GM12864 (cell line): ENCODE measurements around the gene LRTM1.

Experiments used
- DNase-seq: peaks from one replicate; pipeline ENCODE4 v3.0.0-alpha.2; 2011; ENCODE audit warnings: low read depth
- H3K4me3 ChIP-seq: 2 replicates; pipeline ENCODE4 v1.5.1; 2011; ENCODE audit warnings: mild to moderate bottlenecking, low read depth, low read length, control low read depth
- TF ChIP-seq, protein P1 (sequence below): IDR thresholded peaks from 2 replicates; pipeline ENCODE4 v1.5.1; 2011; ENCODE audit warnings: low read depth, mild to moderate bottlenecking, moderate library complexity, low read length, control low read depth, inconsistent platforms; ENCODE audit errors: missing control alignments

Gene LRTM1

DNA sequence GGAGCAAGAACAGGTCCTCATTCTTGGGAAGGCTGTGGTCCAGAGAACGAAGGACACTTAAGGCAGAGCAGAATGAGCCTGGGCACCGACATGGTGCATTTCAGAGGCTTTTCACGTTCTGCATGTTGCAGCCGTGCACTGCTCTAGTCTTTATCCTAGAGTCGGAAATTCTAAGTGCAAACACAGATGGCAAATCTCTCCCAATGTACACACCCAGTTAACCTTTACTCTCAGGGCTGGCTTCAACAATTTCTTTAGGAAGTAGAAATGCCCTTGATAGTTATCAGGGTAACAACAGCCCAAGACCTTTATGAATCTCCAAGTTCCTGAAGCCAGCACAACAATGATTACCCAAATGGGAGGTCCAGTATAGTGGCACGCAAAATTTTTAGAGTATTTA lies 39.1 kb upstream of the LRTM1 start:
- DNase-seq: no peak
- TF ChIP-seq, protein P1, sequence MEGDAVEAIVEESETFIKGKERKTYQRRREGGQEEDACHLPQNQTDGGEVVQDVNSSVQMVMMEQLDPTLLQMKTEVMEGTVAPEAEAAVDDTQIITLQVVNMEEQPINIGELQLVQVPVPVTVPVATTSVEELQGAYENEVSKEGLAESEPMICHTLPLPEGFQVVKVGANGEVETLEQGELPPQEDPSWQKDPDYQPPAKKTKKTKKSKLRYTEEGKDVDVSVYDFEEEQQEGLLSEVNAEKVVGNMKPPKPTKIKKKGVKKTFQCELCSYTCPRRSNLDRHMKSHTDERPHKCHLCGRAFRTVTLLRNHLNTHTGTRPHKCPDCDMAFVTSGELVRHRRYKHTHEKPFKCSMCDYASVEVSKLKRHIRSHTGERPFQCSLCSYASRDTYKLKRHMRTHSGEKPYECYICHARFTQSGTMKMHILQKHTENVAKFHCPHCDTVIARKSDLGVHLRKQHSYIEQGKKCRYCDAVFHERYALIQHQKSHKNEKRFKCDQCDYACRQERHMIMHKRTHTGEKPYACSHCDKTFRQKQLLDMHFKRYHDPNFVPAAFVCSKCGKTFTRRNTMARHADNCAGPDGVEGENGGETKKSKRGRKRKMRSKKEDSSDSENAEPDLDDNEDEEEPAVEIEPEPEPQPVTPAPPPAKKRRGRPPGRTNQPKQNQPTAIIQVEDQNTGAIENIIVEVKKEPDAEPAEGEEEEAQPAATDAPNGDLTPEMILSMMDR: no peak
- no peak overlapping the region for H3K4me3 ChIP-seq

GRCh38 chr3:54965746-54966145 lies 37.9 kb upstream of the LRTM1 start:
- H3K4me3 ChIP-seq: no peak overlapping the region
- TF ChIP-seq, protein P1: no peak
- no peak for DNase-seq

DNA sequence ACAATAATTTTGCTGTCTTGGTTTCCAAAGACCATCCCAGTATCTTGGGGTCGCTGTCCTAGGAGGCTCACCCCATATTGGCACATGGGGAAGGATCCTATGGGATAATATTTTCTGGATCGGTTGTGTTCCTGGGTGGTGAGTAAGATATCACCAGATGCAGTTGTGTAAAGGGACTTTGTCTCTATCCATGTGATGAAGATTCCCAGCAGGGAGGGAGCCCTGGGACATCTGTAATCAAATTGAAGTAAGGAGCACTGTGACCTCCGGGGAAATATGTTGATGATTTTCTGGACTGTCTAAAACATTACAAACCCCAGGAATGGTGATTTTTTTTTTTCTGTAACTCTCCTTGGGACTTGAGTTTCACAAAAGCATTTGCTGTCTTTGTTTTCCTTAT lies 36.2 kb upstream of the LRTM1 start:
- no peak for DNase-seq
- no peak overlapping the region for H3K4me3 ChIP-seq
- TF ChIP-seq, protein P1: no peak

DNA sequence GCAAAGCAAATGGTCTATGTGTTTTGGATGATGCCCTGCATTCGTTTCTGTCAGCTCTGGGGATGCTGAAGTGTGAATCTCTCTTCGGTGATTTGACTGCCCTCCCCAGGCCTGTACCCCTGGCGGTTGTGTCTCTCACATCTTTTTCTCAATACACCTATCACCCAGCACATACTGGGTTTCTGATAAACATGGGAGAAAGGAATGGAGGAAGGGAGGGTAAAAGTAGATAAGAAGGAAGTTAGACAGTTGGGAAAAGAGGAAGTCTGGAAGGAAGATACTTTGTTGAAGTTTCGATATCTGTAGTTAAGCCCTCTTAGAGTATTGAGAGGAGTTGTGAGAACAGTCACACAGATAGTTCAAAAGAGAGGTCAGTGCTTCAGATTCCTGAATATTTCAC lies 35.8 kb upstream of the LRTM1 start:
- TF ChIP-seq, protein P1: no peak
- no peak for DNase-seq
- H3K4me3 ChIP-seq: no peak overlapping the region

GRCh38 chr3:54962200-54962599 lies 34.3 kb upstream of the LRTM1 start:
- H3K4me3 ChIP-seq: no peak overlapping the region
- TF ChIP-seq, protein P1: no peak
- DNase-seq: no peak

DNA sequence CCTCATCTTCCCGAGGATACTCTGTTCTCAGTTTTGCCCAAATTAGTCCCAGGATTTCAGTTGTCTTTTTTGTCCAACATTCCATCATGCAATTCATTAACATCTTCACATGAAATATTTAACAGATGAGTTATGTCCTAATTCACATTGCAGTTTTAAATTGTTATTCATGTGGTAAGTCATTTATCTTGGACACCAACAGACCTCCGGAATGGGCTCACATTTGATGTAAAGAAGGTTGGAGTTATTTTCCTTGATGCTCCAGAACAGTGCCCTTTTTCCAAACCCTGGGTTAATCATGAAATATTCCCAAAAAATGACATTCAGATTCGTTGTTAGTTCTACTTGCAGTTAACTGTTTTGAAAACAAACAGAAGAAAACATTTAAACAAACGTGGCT lies 32.8 kb upstream of the LRTM1 start:
- TF ChIP-seq, protein P1: no peak
- H3K4me3 ChIP-seq: no peak overlapping the region
- no peak for DNase-seq

DNA sequence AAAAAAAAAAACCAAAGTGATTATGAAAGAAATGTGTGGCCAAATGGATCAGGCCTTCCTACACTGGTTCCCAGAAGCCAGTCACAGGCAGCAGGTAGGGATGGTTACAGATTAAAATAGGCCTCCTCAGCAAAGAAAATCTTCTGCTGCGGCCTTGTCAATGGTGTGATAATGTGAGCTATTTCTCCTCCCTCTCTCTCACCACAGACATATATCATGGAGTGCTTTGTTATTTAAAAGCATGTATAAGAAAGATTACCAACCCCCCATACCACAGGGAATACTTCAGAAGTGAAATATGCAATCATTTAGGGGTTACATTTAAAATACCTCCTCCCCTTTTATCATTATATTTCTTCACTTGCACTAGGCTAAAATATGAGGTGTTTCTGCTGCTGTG lies 32.2 kb upstream of the LRTM1 start:
- no peak for DNase-seq
- TF ChIP-seq, protein P1: no peak
- no peak overlapping the region for H3K4me3 ChIP-seq
